22Rv1 (cell line): Measurements from ENCODE around the gene TOP3A.

Source experiments
- ZFX ChIP-seq: fragments of 450-650 bp; IDR thresholded peaks from 2 replicates; pipeline ENCODE4 v1.6.1; 2017; ENCODE audit warnings: antibody characterized with exemption, borderline replicate concordance
- TF ChIP-seq, protein P1 (sequence below): fragments of 450-650 bp; IDR thresholded peaks from 2 replicates; pipeline ENCODE4 v1.5.1; 2017; ENCODE audit warnings: mild to moderate bottlenecking

GRCh38 chr17:18331879-18332278, 17.1 kb upstream of the TOP3A start:
- TF ChIP-seq, protein P1, sequence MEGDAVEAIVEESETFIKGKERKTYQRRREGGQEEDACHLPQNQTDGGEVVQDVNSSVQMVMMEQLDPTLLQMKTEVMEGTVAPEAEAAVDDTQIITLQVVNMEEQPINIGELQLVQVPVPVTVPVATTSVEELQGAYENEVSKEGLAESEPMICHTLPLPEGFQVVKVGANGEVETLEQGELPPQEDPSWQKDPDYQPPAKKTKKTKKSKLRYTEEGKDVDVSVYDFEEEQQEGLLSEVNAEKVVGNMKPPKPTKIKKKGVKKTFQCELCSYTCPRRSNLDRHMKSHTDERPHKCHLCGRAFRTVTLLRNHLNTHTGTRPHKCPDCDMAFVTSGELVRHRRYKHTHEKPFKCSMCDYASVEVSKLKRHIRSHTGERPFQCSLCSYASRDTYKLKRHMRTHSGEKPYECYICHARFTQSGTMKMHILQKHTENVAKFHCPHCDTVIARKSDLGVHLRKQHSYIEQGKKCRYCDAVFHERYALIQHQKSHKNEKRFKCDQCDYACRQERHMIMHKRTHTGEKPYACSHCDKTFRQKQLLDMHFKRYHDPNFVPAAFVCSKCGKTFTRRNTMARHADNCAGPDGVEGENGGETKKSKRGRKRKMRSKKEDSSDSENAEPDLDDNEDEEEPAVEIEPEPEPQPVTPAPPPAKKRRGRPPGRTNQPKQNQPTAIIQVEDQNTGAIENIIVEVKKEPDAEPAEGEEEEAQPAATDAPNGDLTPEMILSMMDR: no peak
- TF ChIP-seq ZFX: no peak
